ENCODE data around the gene AGXT2. TPM values are rescaled to one million over a fixed set of nuclear protein-coding genes. Genes with fewer than 3 reads are reported as not detected.
A peak's percentile ranks its signal among the peaks of the same experiment; 100 is the strongest.
"Not testable (repeated sequence)": the region's sequence is repeated elsewhere in the genome, so short reads cannot be mapped to it uniquely, and the experiment has no call there.

Gene AGXT2
- total RNA-seq, 1 donor from 2014 or later: not detected

GRCh38 chr5:34991486-34992238 is 56.1 kb downstream of the AGXT2 start:
- ATAC-seq (ENCODE audit: poor library complexity) (no peak), DNase-seq (no peak)
- intact Hi-C loops (cut with DNase I): no loop called here

- ATAC-seq (ENCODE audit: poor library complexity): no peak
- intact Hi-C loops (cut with DNase I): no loop called here
- DNase-seq: no peak
These were observed 60.8 kb downstream of the AGXT2 start for GRCh38 chr5:34986965-34987364.

GRCh38 chr5:34982823-34983222 is 64.9 kb downstream of the AGXT2 start:
- DNase-seq: no peak

GRCh38 chr5:34978681-34979080 is 69.1 kb downstream of the AGXT2 start:
- ATAC-seq (ENCODE audit: poor library complexity) (no peak), DNase-seq (no peak)
- intact Hi-C loops (cut with DNase I): no loop called here

More at GRCh38 chr5:34982823-34983222, 64.9 kb downstream of the AGXT2 start:
- ATAC-seq (ENCODE audit: poor library complexity): no peak
- intact Hi-C loops (cut with DNase I): no loop called here

- intact Hi-C loops (cut with DNase I): no loop called here
- DNase-seq: no peak
- no peak for ATAC-seq (ENCODE audit: poor library complexity)
These were observed 69.7 kb downstream of the AGXT2 start for GRCh38 chr5:34977934-34978613.

- ATAC-seq (ENCODE audit: poor library complexity): no peak
- intact Hi-C loops (cut with DNase I): no loop called here
These were observed 71.4 kb downstream of the AGXT2 start for GRCh38 chr5:34976347-34976746.

GRCh38 chr5:34971655-34972054 is 76.1 kb downstream of the AGXT2 start:
- ATAC-seq (ENCODE audit: poor library complexity); intact Hi-C loops (cut with DNase I); DNase-seq: not testable (repeated sequence)

More at GRCh38 chr5:34976347-34976746, 71.4 kb downstream of the AGXT2 start:
- no peak for DNase-seq

- DNase-seq (no peak), ATAC-seq (ENCODE audit: poor library complexity) (no peak)
- intact Hi-C loops (cut with DNase I): no loop called here
These were observed 77.2 kb downstream of the AGXT2 start for GRCh38 chr5:34970552-34970951.

GRCh38 chr5:34968258-34968657 is 79.5 kb downstream of the AGXT2 start:
- DNase-seq (no peak), ATAC-seq (ENCODE audit: poor library complexity) (no peak)
- intact Hi-C loops (cut with DNase I): no loop called here

GRCh38 chr5:34967540-34967939 is 80.2 kb downstream of the AGXT2 start:
- no peak for ATAC-seq (ENCODE audit: poor library complexity)

GRCh38 chr5:34959323-34959722 is 88.4 kb downstream of the AGXT2 start:
- ATAC-seq (ENCODE audit: poor library complexity) (no peak), DNase-seq (no peak)
- intact Hi-C loops (cut with DNase I): no loop called here

More at GRCh38 chr5:34967540-34967939, 80.2 kb downstream of the AGXT2 start:
- intact Hi-C loops (cut with DNase I): no loop called here
- DNase-seq: no peak

- ATAC-seq (ENCODE audit: poor library complexity) (peak; percentile 62), DNase-seq (no peak)
- intact Hi-C loops (cut with DNase I): no loop called here
These were observed 89.7 kb downstream of the AGXT2 start for GRCh38 chr5:34957857-34958690.

- intact Hi-C loops (cut with DNase I): no loop called here
- DNase-seq: no peak
These were observed 90.4 kb downstream of the AGXT2 start for GRCh38 chr5:34957321-34957720.

More at GRCh38 chr5:34957321-34957720, 90.4 kb downstream of the AGXT2 start:
- ATAC-seq (ENCODE audit: poor library complexity): no peak

Other genes starting within 250 kb of the AGXT2 start
- gene TTC23L, start 208.8 kb downstream of the AGXT2 start, total RNA-seq: not detected
- 21.5 TPM for gene RAD1, start 132.4 kb downstream of the AGXT2 start, total RNA-seq
- 9.0 TPM for gene BRIX1, start 132.2 kb downstream of the AGXT2 start, total RNA-seq
- 50.3 TPM for gene DNAJC21, start 118.4 kb downstream of the AGXT2 start, total RNA-seq
- gene PRLR, start 182.5 kb upstream of the AGXT2 start, total RNA-seq: 0.86 TPM